HG02763 (cell line): Measurements from ENCODE around the gene AMZ2.
A peak's percentile ranks its signal among the peaks of the same experiment; 100 is the strongest.
"Not testable (repeated sequence)": the region's sequence is repeated elsewhere in the genome, so short reads cannot be mapped to it uniquely, and the experiment has no call there.

Source experiments
- ATAC-seq: cut with Tn5 transposase; IDR thresholded peaks from one replicate; pipeline ENCODE4 v1.9.1; 2021; ENCODE audit warnings: mild to moderate bottlenecking, moderate library complexity; ENCODE audit not compliant: unreplicated experiment

The AMZ2 gene

GRCh38 chr17:68247445-68248198 is at the start of gene AMZ2:
TSS of gene AMZ2 (plus strand) at chr17:68248043. CDS start at chr17:68250188, 2,145 bp downstream.
- ATAC-seq = peak; percentile 91

- ATAC-seq = no peak
Observed at GRCh38 chr17:68198931-68199836, 48.7 kb upstream of the AMZ2 start.

GRCh38 chr17:68199837-68200688 is 47.8 kb upstream of the AMZ2 start:
- ATAC-seq = no peak

GRCh38 chr17:68200689-68201417 is 47.0 kb upstream of the AMZ2 start:
- ATAC-seq = no peak

GRCh38 chr17:68201418-68201771 is 46.4 kb upstream of the AMZ2 start:
- not testable (repeated sequence) for ATAC-seq

GRCh38 chr17:68202321-68202720 is 45.5 kb upstream of the AMZ2 start:
- ATAC-seq = not testable (repeated sequence)

- ATAC-seq = peak; percentile 5
Observed at GRCh38 chr17:68204736-68205135, 43.1 kb upstream of the AMZ2 start.

GRCh38 chr17:68205251-68205807 is 42.5 kb upstream of the AMZ2 start:
- ATAC-seq = peak; percentile 83

- peak; percentile 32 for ATAC-seq
Observed at GRCh38 chr17:68205808-68206720, 41.8 kb upstream of the AMZ2 start.

GRCh38 chr17:68207651-68208253 is 40.1 kb upstream of the AMZ2 start:
- ATAC-seq = no peak

- ATAC-seq = not testable (repeated sequence)
Observed at GRCh38 chr17:68208651-68209050, 39.2 kb upstream of the AMZ2 start.

GRCh38 chr17:68209191-68209900 is 38.5 kb upstream of the AMZ2 start:
- ATAC-seq = not testable (repeated sequence)

- ATAC-seq = no peak
Observed at GRCh38 chr17:68210570-68211315, 37.1 kb upstream of the AMZ2 start.

GRCh38 chr17:68213428-68214411 is 34.1 kb upstream of the AMZ2 start:
- not testable (repeated sequence) for ATAC-seq

GRCh38 chr17:68215453-68215852 is 32.4 kb upstream of the AMZ2 start:
- ATAC-seq = not testable (repeated sequence)

GRCh38 chr17:68219429-68219828 is 28.4 kb upstream of the AMZ2 start:
- not testable (repeated sequence) for ATAC-seq
